GM18508 (cell line): Measurements from ENCODE around the gene SCAP.

Experiments used
- ATAC-seq: cut with Tn5 transposase; IDR thresholded peaks from one replicate; pipeline ENCODE4 v1.9.1; 2021; ENCODE audit warnings: moderate number of reproducible peaks; ENCODE audit not compliant: insufficient read depth, unreplicated experiment

SCAP gene

DNA sequence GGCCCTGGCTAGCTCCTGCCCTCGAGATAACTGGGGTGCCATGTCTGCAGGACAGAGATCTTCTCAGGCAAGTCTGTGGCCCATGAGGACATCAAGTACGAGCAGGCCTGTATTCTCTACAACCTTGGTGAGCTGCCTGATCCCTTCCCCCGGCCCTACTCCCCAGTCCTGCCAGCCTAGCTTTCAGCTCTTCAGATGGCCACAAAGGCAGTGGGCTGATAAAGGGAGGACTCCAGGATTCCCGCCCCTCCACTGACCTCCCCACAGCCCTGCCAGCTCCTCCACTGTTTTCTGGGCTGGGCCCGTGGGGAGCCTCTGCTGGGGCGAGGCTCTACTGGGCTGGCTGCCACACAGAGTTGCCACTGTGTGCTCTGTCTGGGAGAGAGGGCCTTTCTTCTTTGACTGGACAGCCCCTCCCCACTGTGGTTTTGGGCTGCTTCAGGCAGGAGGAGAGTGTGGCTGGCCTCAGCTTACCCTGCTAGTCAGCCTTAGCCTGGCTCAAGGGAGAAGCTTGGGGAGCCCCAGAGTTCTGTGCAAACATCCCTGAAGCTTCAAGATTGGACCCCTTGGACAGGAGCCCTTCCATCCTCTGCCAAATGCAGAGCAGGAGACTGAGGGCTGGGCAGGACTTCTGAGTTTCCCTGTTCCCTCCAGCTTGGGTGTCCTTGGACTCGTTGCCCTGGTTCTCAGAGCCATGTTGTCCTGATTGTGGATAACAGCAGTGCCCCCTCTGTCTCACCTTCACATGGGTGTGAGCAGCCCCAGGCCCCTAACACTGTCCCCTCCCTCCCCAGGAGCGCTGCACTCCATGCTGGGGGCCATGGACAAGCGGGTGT lies 70.6 kb downstream of the SCAP start:
- ATAC-seq, result no peak

DNA sequence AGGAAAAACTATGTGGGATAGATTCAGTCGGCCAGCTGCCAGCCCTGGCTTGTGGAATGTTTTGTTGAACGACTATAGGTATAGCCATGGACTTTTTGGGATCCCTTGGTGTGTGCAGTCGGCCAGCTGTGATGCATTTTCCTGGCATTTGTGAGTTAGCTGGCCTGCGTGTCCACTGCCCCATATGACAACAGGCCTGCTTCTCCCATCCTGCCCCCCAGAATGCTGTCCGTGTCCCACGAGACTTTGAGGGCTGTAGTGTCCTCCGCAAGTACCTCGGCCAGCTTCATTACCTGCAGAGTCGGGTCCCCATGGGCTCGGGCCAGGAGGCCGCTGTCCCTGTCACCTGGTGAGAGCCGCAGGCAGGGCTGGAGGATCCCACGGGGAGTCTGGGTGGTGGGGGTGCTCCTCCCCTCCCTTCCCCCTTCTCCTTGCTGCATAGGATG lies 71.3 kb downstream of the SCAP start:
- no peak for ATAC-seq

DNA sequence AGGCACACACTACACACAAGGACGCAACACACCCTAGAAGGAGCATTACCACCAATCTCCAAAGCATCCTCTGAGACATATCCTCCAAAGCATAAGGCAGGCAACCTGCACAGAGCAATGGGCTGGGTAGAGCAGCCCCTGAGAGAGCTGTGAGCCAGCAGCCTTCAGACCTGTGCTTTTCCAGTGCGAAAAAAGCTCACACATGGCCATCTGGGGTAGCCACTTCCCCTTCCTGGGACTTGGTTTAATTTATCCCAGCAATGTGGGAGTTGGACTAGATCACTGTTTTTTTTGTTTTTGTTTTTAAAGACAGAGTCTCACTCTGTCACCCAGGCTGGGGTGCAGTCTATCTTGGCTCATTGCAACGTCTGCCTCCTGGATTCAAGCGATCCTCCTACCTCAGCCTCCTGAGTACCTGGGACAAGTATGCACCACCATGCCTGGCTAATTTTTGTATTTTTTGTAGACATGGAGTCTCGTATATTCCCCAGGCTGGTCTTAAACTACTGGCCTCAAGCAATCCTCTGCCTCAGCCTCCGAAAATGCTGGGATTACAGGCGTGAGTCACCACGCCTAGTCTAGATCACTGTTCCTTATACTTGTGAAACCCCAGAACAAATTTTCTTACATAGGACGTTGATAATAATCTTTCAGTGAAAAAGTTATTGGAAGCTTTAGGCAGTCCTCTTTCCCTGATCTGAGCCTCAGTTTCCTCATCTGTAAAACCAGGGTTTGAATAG lies 76.0 kb downstream of the SCAP start:
- no peak for ATAC-seq

DNA sequence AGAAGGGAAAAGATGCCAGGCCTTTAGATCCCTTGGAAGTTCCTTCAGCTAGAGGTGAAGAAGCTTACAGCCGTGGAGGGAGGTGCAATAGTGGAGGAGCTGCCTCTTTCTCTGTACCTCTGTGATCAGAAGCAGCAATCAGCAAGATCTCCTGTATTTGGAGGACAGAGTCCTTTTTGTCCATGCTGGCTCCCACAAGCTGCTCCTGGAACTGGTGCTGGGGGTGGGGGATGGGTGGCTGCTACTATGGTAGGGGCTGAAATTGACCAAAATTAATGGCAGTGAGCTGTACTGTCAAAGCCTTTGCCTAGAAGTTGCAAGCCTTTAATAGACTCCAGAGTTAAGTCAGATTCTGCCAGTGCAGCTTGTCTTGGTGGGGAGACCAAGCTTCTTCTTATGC lies 76.7 kb downstream of the SCAP start:
- ATAC-seq, result no peak

DNA sequence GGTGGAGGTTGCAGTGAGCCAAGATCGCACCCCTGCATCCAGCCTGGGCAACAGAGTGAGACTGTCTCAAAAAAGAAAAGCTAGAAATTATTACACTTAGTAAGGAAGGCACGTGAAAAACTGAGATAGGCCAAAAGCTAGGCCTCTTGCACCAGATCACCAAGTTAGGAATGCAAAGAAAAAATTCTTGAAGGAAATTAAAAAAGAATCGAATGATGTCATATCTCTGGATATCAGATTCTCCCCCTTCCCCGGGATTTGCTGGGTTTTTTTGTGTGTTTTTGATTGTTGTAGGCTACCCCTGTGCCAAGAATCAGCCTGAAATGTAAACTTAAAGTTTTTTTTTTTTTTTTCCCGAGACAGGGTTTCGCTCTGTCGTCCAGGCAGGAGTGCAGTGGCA lies 77.5 kb downstream of the SCAP start:
- no peak for ATAC-seq

DNA sequence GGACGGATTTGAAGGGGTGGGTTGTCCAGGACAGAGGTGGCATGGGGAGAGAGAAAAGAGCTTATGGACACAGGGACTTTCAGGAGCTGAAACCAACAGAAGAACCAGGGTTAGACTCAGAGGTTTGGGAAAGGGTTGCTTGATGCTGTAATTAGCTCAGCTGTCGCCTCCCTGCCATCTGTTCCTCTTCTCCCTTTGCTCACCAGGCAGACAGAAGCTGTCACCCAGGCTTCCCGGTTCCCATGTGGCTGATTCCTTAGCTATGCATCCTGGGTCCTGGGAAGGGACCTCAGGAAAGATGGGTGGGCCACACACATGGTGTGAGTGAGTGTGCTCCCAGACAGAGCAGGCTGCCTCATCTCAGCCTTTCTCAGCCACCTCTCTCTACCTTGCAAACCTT lies 80.9 kb downstream of the SCAP start:
- no peak for ATAC-seq

DNA sequence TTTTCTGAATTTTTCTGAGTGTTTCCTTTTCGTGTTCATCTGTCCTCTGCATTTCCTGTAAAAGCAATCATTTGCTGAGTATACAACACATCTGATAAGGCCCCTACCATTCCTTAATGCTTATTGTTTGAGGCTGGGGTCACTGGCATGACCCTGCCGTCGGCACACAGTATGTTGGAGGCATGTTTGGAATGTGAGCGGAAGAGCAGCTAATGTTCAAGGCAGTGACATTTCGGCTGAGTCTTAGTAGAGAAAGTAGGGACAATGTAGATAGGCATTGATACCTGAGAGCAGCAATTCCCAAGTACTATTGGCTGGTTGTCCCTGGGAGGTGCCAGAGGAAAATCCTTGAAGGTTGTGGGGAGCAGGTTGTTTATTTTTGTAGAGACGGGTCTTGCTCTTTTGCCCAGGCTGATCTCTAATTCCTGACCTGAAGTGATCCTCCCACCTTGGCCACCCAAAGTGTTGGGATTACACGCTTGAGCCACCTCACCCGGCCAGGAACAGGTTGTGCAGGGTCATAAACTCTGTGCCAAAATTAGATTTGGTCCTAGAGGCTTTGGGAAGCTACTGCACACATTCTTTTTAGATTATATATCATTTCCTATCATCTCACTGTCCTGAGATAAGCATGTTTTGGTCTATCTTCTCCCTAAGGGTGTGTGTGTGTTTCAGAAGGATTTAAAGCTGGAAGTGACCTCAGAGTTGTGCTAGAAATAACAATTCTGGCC lies 81.4 kb downstream of the SCAP start:
- no peak for ATAC-seq

DNA sequence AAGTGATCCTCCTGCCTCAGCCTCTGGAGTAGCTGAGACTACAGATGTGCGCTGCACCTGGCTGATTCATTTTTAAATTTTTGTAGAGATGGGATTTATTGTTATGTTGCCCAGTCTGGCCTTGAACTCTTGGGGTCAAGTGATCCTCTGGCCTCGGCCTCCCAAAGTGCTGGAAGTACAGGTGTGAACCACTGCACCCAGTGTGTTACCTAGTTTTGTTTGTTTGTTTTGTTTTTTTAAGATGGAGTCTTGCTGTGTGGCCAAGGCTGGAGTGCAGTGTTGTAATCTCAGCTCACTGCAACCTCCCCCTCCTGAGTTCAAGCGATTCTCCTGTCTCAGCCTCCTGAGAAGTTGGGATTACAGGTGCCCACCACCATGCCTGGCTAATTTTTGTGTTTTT lies 82.8 kb downstream of the SCAP start:
- ATAC-seq, result no peak

DNA sequence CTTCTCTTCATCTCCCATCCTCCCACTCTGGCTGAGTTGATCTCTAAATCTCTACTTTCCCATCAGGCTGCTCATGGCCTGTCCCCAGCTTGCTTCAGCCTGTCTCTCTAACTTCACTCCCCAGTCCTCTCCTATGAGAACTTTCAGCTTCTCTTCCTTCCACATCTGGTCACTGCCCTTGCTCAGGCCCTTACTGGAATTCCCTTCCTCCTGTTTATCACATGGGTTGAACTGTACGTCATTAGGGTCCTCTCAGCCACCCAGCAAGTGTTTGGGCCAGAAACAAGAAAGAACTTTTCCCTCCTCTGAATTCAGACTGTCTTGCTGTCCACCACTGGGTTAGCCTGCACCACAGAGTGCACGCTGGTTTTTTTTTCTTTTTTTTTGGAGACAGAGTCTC lies 89.9 kb downstream of the SCAP start:
- ATAC-seq, result no peak

DNA sequence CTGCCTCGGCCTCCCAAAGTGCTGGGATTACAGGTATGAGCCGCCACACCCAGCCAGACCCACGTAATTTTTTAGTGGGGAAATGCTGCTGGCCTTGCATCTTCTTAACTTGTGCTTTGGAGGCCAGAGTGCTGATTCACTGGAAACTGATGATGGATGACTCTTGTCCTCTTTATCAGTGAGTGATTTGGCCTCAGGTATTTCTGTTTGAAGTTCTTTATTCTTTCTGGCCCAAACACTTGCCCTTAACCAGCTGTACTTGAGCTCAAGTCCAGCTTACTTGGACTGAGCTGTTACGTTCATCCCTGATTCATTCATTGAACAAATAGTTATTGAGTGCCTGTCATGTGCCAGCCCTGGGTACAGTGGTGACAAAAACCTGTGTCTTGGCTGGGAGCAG lies 90.7 kb downstream of the SCAP start:
- ATAC-seq, result no peak

DNA sequence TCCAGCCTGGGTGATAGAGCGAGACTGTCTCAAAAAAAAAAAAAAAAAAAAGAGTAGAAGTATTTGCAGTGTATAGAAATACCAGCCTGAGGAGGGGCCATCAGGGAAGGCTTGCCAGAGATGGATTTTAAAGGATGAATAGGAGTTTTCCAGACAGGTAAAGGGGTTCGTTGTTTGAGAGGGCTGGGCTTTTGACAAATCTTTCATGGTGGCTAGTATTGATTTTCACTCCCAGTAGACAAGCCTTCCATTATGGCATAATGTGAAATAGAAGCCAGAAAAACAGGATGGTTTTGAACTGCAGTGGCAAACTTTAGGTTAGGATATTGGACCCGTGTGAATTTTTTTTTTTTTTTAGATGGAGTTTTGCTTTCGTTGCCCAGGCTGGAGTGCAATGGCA lies 91.3 kb downstream of the SCAP start:
- no peak for ATAC-seq

DNA sequence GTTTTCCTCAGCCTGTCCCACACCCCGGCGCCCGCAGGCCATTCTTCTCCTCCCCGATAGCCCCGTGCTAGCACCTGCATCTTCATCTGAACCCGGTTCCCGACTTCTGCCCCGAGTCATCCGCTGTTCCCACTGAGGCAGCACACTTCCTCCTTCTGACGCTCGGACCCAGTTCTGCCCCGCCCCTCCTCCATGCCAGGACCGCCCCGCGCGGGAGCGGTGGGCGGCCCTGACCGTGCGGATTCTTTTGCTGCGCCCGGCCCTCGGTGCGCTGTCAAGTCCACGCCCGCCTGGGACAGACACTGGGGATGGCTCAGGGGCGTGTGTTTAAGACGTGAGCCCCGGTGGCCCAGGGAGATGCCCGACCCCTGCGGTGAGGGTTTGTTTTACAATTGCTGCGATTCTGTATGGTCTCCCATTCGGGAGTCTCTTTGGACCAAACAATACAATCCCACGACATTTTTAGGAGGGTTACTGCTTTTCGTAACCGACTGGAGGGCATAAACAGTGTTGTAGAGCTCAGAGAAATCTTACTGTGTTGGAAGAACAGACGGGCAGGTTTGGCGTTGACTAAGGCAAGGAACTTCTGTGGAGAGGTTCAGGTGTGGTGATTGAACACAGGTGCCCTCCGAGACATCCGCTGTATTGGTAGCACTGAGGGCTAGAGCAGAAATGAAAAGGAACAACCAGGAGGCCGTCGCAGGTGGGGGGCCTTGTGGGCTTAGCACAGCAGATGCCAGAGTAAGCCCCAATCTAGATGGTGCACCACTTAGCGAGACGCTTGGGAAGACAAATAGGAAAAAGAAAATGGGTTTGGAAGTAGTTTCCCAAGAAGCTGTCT lies 94.2 kb downstream of the SCAP start:
- ATAC-seq, result peak; percentile 23

DNA sequence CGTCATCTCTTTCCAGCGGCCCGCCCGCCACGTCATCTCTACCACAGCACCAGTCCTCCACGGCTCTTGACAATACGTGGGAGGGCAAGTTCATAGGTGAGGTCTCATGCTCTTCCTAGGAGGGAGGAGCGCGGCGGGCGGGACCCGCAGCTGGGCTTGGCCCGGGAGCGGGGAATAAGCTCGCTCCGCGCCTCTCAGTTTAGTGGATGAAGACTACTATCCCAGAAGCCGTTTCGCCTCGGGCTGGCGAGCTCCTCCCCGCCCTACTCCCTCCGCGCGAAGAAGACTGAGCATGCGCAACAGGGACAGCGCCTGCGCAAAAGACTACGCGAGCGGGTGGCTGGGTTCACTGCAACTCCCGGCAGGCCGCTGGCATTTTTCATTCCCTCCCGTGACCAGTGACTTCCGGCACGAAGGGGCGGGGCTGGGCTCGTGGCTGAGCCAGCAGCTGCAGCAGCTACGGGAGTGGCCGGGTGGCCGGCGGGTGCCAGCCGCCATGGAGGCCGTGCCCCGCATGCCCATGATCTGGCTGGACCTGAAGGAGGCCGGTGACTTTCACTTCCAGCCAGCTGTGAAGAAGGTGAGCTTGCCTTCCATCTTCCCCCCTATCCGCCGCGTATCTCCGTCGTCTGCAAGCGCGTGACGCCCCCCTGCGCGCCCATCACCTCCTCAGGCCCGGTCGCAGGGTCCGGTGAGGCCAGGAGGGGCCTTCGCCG lies 95.0 kb downstream of the SCAP start, which contains the start of gene PTPN23:
PTPN23 (plus strand) TSS at position 421 of the 716 bp plus-strand sequence; CDS start at position 497, 76 bp downstream.
- ATAC-seq, result peak; percentile 62

DNA sequence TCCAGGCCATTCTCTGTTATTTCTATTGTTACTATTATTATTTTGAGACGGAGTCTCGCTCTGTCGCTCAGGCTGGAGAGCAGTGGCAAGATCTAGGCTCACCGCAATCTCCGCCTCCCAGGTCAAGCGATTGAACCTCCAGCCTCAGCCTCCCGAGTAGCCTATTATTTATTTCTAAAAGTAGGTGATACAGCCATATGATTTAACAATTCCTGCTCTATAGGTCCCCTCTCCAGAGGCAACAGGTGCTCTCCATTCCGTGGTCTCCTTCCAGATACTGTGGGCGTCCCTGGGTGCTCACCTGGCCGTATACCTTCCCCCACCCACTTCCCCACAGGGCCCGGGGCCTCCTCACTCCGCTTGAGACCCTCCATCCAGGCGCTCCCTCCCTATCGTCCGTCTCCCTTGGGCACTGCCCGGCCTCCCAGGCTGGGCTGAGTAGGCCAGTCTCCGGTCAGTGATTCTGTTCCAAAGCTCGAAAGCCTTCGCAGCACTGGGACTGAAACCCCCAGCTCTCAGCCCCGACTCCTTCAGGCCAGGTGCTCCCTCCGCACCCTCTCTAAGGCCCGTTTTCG lies 95.6 kb downstream of the SCAP start:
- peak; percentile 10 for ATAC-seq

DNA sequence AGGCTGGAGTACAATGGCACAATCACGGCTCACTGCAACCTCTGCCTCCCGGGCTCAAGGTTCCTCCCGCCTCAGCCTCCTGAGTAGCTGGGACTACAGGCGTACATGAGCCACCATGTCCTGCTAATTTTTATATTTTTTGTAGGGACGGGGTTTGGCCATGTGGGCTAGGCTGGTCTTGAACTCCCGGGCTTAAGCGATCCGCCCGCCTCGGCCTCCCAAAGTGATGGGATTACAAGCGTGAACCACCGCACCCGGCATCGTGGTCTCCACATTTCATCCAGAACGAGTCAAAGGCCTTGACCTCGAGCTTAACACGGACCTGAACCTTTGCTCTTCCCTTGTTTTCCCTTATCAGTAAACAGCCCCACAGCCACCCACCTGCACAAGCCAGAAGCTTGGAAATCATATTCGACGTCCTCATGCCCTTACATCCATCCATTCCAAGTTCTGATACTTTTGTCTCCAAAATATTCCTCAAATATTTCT lies 96.3 kb downstream of the SCAP start:
- no peak for ATAC-seq

DNA sequence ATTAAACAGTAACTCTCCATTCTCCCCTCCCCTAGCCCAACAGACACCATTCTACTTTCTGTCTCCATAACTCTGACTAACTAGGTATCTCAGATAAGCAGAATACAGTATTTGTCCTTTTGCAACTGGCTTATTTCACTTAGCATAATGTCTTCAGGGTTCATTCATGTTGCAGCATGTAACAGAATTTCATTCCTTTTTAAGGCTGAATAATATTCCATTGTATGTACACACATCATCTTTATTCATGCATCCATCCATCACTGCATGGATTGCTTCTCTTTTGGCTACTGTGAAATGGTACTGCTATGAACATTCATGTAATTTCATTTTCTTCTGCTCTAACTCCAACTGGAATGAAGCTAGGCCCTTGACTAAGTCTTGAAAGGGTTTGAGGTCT lies 96.9 kb downstream of the SCAP start:
- ATAC-seq, result no peak

DNA sequence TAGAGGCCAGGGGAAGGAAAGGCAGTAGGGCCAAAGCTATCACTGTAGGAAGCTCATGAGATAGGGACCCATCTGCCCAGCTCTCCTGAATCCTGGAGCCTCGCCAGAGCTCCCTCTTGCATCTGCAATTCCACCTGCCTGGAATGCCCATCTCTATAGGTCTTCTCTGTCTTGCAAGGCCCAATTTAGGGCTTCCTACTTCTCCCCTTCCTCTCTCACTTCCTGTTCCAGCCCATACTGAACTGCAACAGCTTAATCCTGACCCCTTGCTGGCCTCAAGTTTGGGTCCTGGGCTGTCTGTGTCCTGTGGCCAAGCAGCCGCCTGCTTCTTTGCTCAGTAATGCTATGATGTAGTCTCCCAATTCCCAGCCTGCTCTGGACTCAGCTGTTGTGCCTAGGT lies 98.6 kb downstream of the SCAP start:
- no peak for ATAC-seq

DNA sequence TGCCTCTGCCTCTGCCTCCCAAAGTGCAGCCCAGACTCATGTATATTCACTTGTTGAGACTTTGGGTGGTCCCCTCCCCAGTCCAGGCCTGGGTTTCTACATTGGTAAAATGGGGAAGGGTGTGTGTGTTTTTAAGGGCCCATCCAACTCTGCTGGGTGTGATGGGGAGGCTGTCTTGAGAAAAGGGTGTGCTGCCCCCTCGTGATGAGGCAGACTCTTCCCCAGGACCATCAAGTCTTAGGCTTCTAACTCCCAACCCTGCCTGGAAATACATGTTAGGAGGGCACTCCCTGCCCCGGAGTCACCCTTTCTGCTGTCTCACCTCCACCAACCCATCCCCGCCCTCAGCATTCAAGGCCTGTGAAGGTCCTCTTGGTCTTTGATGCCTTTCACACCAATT lies 99.3 kb downstream of the SCAP start:
- no peak for ATAC-seq

DNA sequence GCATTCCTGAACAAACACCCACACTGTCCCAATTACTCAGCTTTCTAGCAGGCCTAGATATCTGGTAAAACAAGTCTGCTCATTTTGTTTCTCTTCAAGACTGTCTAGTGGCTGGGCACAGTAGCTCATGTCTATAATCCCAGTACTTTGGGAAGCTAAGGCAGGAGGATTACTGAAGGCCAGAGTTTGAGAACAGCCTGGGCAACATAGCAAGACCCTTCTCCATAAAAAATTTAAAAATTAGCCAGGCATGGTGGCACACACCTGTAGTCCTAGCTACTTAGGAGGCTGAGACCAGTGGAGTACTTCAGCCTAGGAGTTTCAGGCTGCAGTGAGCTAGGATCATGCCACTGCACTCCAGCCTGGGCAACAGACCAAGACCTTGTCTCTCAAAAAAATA lies 101.2 kb downstream of the SCAP start:
- no peak for ATAC-seq
